ENCODE results near the gene GAS1. TPM values are rescaled to one million over a fixed set of nuclear protein-coding genes. Genes with fewer than 3 reads are reported as not detected.

Gene GAS1
- total RNA-seq, 1 donor from 2014 or later = 113 TPM

DNA sequence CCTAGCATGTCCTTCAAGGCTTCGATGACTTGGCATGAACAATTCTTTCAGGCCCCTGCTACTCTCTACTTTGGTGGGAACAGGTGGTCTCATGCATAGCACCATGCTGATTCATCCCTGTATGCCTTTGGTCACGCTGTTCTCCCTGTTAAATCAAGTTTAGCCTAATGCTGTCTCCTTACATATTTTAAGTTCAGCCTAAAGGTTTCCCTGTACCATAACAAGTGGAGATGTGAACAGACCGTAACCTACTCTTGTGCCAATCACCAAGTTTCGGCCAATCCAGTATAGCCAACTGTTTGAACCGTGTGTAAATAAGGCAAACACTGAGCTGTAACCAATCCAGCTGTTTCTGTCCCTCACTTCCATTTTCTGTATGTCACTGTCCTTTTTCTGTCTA, 8.0 kb downstream of the GAS1 start:
- Histone ChIP-seq H3K36me3 (ENCODE audit: control insufficient read depth in 3 of 3, insufficient read depth in 3 of 3, low read length in 3 of 3) (no peaks in the 10 kb centered on the region), H3K9ac (ENCODE audit: low read depth in 1 of 3, low read length in 3 of 3) (no peak overlapping the region), H3K27me3 (ENCODE audit: control insufficient read depth in 3 of 3, insufficient read depth in 3 of 3, low read length in 3 of 3) (peaks cover 0 to 9% (median 6%) of the 10 kb centered on the region in 3 donors), H3K4me1 (ENCODE audit: control insufficient read depth in 3 of 3, insufficient read depth in 3 of 3, low read length in 3 of 3) (peaks cover 0 to 4% (median 2%) of the 10 kb centered on the region in 3 donors), H3K27ac (ENCODE audit: low read depth, low read length) (no peak overlapping the region), H3K9me3 (ENCODE audit: control insufficient read depth in 3 of 3, low read length in 3 of 3) (no peaks in the 10 kb centered on the region), H3K4me3 (ENCODE audit: low read length in 3 of 3) (no peak overlapping the region)

DNA sequence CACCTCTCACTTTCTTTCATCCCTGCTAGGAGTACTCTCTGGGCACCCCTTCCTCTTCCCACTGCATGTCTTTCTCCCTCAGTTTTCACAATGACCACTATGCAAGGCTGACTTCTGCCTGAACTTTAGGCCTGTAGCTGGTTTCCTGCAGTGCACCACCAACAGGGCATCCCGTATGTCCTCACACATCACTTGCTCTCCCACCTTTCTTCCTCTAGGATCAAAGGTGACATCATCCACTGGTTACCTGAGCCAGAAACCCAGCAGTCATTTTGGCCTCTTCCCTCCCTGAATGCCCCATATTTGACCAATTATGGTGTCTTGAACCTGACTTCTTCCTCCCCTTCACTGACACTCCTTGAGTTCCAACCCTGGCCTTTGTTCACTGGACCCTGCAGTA, 8.5 kb downstream of the GAS1 start:
- Histone ChIP-seq H3K27ac (ENCODE audit: low read depth, low read length) (no peak overlapping the region), H3K36me3 (ENCODE audit: control insufficient read depth in 3 of 3, insufficient read depth in 3 of 3, low read length in 3 of 3) (no peaks in the 10 kb centered on the region), H3K9me3 (ENCODE audit: control insufficient read depth in 3 of 3, low read length in 3 of 3) (peaks cover 0 to 2% (median 0%) of the 10 kb centered on the region in 3 donors), H3K9ac (ENCODE audit: low read depth in 1 of 3, low read length in 3 of 3) (no peak overlapping the region), H3K4me3 (ENCODE audit: low read length in 3 of 3) (no peak overlapping the region), H3K27me3 (ENCODE audit: control insufficient read depth in 3 of 3, insufficient read depth in 3 of 3, low read length in 3 of 3) (peaks cover 0 to 9% (median 6%) of the 10 kb centered on the region in 3 donors), H3K4me1 (ENCODE audit: control insufficient read depth in 3 of 3, insufficient read depth in 3 of 3, low read length in 3 of 3) (peaks cover 0 to 4% (median 1%) of the 10 kb centered on the region in 3 donors)

DNA sequence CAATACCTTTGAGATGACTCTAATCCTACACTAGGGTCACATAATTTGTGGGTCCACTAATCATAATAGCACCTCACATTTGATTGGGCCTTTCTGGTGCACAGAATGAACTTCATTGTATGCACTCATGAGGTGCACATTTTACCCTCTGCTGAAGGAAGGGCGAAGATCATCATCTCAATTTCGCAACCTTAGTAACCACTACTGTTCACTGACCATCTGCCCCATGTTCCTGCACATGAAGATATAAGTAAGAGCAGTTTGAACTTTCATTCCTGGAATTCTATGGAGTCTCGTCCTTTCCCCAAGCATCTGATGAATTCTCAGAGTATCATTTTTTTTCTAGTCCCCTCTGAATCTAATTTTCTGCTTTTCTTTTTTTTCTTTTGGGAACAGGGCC, 21.2 kb downstream of the GAS1 start:
- Histone ChIP-seq H3K9me3 (ENCODE audit: control insufficient read depth in 3 of 3, low read length in 3 of 3) (no peaks in the 10 kb centered on the region), H3K4me1 (ENCODE audit: control insufficient read depth in 3 of 3, insufficient read depth in 3 of 3, low read length in 3 of 3) (no peaks in the 10 kb centered on the region), H3K9ac (ENCODE audit: low read depth in 1 of 3, low read length in 3 of 3) (no peak overlapping the region), H3K4me3 (ENCODE audit: low read length in 3 of 3) (no peak overlapping the region), H3K36me3 (ENCODE audit: control insufficient read depth in 3 of 3, insufficient read depth in 3 of 3, low read length in 3 of 3) (no peaks in the 10 kb centered on the region), H3K27ac (ENCODE audit: low read depth, low read length) (no peak overlapping the region), H3K27me3 (ENCODE audit: control insufficient read depth in 3 of 3, insufficient read depth in 3 of 3, low read length in 3 of 3) (peaks cover 0 to 4% (median 3%) of the 10 kb centered on the region in 3 donors)

DNA sequence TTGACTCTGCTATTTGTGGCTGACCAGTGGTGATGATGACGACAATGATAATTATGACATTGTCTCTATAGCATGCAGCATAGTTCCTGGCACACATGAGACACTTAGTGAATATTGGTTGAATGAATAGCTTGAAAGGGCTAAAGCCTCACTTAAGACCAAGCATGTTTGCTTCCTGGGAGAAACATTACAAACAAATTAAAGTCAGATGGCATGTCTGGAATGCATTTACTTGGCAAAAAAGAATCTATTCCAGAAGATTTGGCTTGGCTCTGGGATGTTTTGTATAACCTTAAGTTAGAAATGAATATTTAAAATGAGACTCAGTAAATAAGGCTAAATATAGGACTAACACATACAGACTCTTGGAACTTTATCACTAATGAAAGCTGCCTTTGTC, 21.6 kb downstream of the GAS1 start:
- Histone ChIP-seq H3K9me3 (ENCODE audit: control insufficient read depth in 3 of 3, low read length in 3 of 3) (no peaks in the 10 kb centered on the region), H3K27me3 (ENCODE audit: control insufficient read depth in 3 of 3, insufficient read depth in 3 of 3, low read length in 3 of 3) (peaks cover 0 to 4% (median 3%) of the 10 kb centered on the region in 3 donors), H3K36me3 (ENCODE audit: control insufficient read depth in 3 of 3, insufficient read depth in 3 of 3, low read length in 3 of 3) (no peaks in the 10 kb centered on the region), H3K4me3 (ENCODE audit: low read length in 3 of 3) (no peak overlapping the region), H3K4me1 (ENCODE audit: control insufficient read depth in 3 of 3, insufficient read depth in 3 of 3, low read length in 3 of 3) (no peaks in the 10 kb centered on the region), H3K9ac (ENCODE audit: low read depth in 1 of 3, low read length in 3 of 3) (no peak overlapping the region), H3K27ac (ENCODE audit: low read depth, low read length) (no peak overlapping the region)

DNA sequence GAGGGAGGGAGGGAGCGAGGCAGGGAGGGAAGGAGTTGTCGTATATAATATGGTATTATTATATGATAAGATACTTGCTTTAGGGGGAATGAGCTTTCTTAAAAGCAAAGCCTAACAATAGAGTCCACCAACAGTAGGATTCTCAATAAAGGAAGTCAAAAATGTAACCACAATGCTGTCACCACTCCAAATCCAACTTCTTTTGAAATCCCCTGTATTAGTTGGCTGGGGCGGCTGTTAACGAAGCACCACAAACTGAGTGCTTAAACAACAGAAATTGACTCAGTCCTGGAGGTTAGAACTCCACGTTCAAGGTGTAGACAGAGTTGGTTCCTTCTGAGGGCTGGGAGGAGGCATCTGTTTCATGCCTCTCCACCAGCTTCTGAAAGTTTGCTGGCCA, 23.1 kb downstream of the GAS1 start:
- Histone ChIP-seq H3K36me3 (ENCODE audit: control insufficient read depth in 3 of 3, insufficient read depth in 3 of 3, low read length in 3 of 3) (no peaks in the 10 kb centered on the region), H3K27me3 (ENCODE audit: control insufficient read depth in 3 of 3, insufficient read depth in 3 of 3, low read length in 3 of 3) (peaks cover 0 to 4% (median 3%) of the 10 kb centered on the region in 3 donors), H3K9me3 (ENCODE audit: control insufficient read depth in 3 of 3, low read length in 3 of 3) (no peaks in the 10 kb centered on the region), H3K27ac (ENCODE audit: low read depth, low read length) (no peak overlapping the region), H3K4me1 (ENCODE audit: control insufficient read depth in 3 of 3, insufficient read depth in 3 of 3, low read length in 3 of 3) (no peaks in the 10 kb centered on the region), H3K9ac (ENCODE audit: low read depth in 1 of 3, low read length in 3 of 3) (no peak overlapping the region), H3K4me3 (ENCODE audit: low read length in 3 of 3) (no peak overlapping the region)

DNA sequence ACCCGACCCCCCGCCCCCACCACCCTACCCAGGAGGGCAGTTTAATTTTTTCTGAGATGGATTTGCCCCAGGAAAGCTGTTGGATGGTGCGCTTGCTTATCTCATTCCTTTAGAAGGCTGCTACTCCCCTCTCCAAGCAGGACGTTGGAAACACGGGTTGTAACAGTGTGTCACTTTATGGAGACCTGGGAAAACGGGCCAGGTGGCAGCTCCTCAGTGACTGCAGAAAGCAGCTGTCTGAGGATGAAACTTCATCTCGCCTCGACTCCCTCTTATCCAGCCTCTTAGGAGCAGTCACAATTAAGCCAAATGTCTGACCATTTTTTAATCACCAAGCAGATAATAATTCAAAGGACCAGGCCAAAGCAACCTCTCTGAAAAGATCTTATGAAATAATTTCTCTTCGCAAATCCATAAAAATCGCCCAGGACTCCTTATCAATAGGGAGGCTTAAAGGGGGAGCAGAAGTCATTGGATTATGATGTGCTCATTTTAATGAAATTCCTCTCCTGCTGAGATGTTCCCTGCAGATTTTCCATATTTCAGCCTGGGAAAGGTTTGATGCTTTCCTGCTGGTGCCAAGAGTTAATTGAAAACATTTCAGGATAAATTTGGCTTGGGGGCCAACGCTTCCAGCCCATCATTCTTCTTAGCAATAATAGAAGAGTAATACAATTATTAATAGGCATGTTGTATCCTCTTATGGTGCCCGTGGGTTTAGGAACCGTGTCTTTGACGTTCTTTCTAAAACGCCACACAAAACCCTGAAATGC, 26.0 kb downstream of the GAS1 start:
- H3K27ac ChIP-seq (ENCODE audit: low read depth, low read length) = no peak overlapping the region
- H3K27me3 ChIP-seq (ENCODE audit: control insufficient read depth in 3 of 3, insufficient read depth in 3 of 3, low read length in 3 of 3) = peaks cover 0 to 4% (median 3%) of the 10 kb centered on the region in 3 donors
- H3K4me1 ChIP-seq (ENCODE audit: control insufficient read depth in 3 of 3, insufficient read depth in 3 of 3, low read length in 3 of 3) = no peaks in the 10 kb centered on the region
- H3K9ac ChIP-seq (ENCODE audit: low read depth in 1 of 3, low read length in 3 of 3) = no peak overlapping the region
- no peaks in the 10 kb centered on the region for H3K36me3 ChIP-seq (ENCODE audit: control insufficient read depth in 3 of 3, insufficient read depth in 3 of 3, low read length in 3 of 3)
- no peaks in the 10 kb centered on the region for H3K9me3 ChIP-seq (ENCODE audit: control insufficient read depth in 3 of 3, low read length in 3 of 3)
- H3K4me3 ChIP-seq (ENCODE audit: low read length in 3 of 3) = no peak overlapping the region

DNA sequence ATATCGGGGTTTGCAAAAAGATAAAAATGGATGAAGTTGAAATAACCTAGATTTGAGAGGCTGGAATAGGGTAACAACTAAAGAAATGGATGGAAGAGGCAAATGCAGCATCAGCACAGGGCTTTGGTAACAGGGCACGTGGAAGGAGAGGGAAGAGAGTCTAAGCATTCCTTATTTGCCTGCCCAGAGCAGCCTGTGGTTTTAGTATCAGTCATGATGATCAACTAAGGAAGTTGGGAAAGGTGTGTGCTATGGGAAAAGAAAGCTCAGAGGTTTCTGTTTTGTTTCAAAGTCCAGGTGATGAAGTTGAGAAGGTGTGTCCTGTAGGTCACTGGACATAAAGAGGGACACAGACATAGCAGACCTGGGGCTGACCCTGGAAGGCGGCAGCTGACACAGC, 28.8 kb downstream of the GAS1 start:
- H3K9ac ChIP-seq (ENCODE audit: low read depth in 1 of 3, low read length in 3 of 3) = no peak overlapping the region
- no peak overlapping the region for H3K27ac ChIP-seq (ENCODE audit: low read depth, low read length)
- no peaks in the 10 kb centered on the region for H3K9me3 ChIP-seq (ENCODE audit: control insufficient read depth in 3 of 3, low read length in 3 of 3)
- peaks cover 0 to 4% (median 0%) of the 10 kb centered on the region in 3 donors for H3K27me3 ChIP-seq (ENCODE audit: control insufficient read depth in 3 of 3, insufficient read depth in 3 of 3, low read length in 3 of 3)
- H3K36me3 ChIP-seq (ENCODE audit: control insufficient read depth in 3 of 3, insufficient read depth in 3 of 3, low read length in 3 of 3) = no peaks in the 10 kb centered on the region
- no peak overlapping the region for H3K4me3 ChIP-seq (ENCODE audit: low read length in 3 of 3)
- H3K4me1 ChIP-seq (ENCODE audit: control insufficient read depth in 3 of 3, insufficient read depth in 3 of 3, low read length in 3 of 3) = no peaks in the 10 kb centered on the region

DNA sequence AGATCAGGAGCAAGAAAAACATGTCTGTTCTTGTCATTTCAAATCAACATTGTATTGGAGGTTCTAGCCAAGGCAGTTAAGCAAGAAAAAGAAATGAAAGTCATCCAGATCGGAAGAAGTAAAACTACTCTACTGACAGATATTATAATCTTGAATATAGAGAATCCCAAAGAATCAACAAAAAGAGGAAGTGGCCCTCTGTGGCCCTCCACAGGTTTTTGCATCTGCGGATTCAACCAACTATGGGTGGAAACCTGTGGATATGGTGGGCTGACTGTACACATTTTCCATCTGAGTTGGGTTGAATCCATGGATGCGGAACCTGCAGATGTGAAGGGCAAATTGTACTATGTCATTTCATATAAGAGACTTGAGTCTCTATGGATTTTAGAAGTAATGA, 35.1 kb downstream of the GAS1 start:
- no peaks in the 10 kb centered on the region for H3K27me3 ChIP-seq (ENCODE audit: control insufficient read depth in 3 of 3, insufficient read depth in 3 of 3, low read length in 3 of 3)
- no peaks in the 10 kb centered on the region for H3K4me1 ChIP-seq (ENCODE audit: control insufficient read depth in 3 of 3, insufficient read depth in 3 of 3, low read length in 3 of 3)
- peaks cover 0 to 3% (median 0%) of the 10 kb centered on the region in 3 donors for H3K9me3 ChIP-seq (ENCODE audit: control insufficient read depth in 3 of 3, low read length in 3 of 3)
- no peak overlapping the region for H3K4me3 ChIP-seq (ENCODE audit: low read length in 3 of 3)
- no peak overlapping the region for H3K27ac ChIP-seq (ENCODE audit: low read depth, low read length)
- no peak overlapping the region for H3K9ac ChIP-seq (ENCODE audit: low read depth in 1 of 3, low read length in 3 of 3)
- no peaks in the 10 kb centered on the region for H3K36me3 ChIP-seq (ENCODE audit: control insufficient read depth in 3 of 3, insufficient read depth in 3 of 3, low read length in 3 of 3)

DNA sequence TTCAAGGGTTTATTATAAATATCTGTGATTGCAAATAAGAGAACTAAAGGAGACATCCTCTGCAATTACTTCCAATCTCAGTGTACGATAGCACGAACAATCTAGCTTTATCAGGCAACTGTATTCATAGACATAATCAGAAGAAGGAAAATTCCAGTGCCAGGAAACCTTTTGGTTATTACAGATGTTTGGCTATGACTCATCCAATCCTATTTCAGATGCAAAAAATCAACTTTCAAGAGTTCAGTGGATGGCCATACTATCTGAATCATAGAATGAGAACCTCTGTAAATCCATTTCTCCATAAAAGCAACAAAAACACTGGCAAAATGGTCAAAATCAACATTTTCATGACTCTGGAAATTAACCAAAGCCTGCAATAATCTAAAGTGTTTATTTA, 37.9 kb downstream of the GAS1 start:
- Histone ChIP-seq H3K4me3 (ENCODE audit: low read length in 3 of 3) (no peak overlapping the region), H3K4me1 (ENCODE audit: control insufficient read depth in 3 of 3, insufficient read depth in 3 of 3, low read length in 3 of 3) (no peaks in the 10 kb centered on the region), H3K9ac (ENCODE audit: low read depth in 1 of 3, low read length in 3 of 3) (no peak overlapping the region), H3K36me3 (ENCODE audit: control insufficient read depth in 3 of 3, insufficient read depth in 3 of 3, low read length in 3 of 3) (no peaks in the 10 kb centered on the region), H3K27ac (ENCODE audit: low read depth, low read length) (no peak overlapping the region), H3K9me3 (ENCODE audit: control insufficient read depth in 3 of 3, low read length in 3 of 3) (peaks cover 0 to 3% (median 0%) of the 10 kb centered on the region in 3 donors), H3K27me3 (ENCODE audit: control insufficient read depth in 3 of 3, insufficient read depth in 3 of 3, low read length in 3 of 3) (peaks cover 0 to 2% (median 0%) of the 10 kb centered on the region in 3 donors)

DNA sequence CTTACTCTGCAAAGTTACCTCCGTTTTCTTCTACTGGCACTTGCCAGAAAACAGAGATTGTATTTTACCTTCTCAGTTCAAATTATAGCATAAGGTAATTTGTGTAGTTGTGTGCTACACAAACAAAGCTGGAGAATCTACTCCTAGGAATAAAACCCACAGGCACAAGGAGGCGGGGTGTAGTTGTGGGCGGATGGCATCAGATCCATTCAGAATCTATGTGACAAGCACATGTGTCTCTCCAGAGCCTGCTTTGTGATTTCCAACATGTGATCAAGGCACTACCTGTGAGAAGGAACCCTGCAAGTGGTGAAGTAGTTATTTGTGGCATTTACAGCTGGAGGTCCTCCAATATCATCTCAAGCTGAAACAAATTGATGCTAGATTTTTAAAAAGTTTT, 39.0 kb downstream of the GAS1 start:
- Histone ChIP-seq H3K36me3 (ENCODE audit: control insufficient read depth in 3 of 3, insufficient read depth in 3 of 3, low read length in 3 of 3) (no peaks in the 10 kb centered on the region), H3K9ac (ENCODE audit: low read depth in 1 of 3, low read length in 3 of 3) (no peak overlapping the region), H3K4me3 (ENCODE audit: low read length in 3 of 3) (no peak overlapping the region), H3K9me3 (ENCODE audit: control insufficient read depth in 3 of 3, low read length in 3 of 3) (peaks cover 0 to 3% (median 0%) of the 10 kb centered on the region in 3 donors), H3K27ac (ENCODE audit: low read depth, low read length) (no peak overlapping the region), H3K27me3 (ENCODE audit: control insufficient read depth in 3 of 3, insufficient read depth in 3 of 3, low read length in 3 of 3) (peaks cover 2 to 6% (median 2%) of the 10 kb centered on the region in 3 donors), H3K4me1 (ENCODE audit: control insufficient read depth in 3 of 3, insufficient read depth in 3 of 3, low read length in 3 of 3) (no peaks in the 10 kb centered on the region)

Measured in skeletal muscle tissue (tissue), 4 donors.